Activated T-cell treated with anti-CD3 and anti-CD28 coated beads, Interleukin-2, amount 50 U/mL, for 24 hours (primary cell): Measurements from ENCODE around the gene HRCT1.

Source experiments
- DNase-seq: peaks from one replicate; pipeline ENCODE4 v3.0.0-alpha.2; 2020
- H3K27ac Mint-ChIP-seq: 2 replicates; pipeline ENCODE4 v1.8.0; 2020; ENCODE audit warnings: mild to moderate bottlenecking, mixed read lengths
- H3K27me3 Mint-ChIP-seq: 2 replicates; pipeline ENCODE4 v1.8.0; 2020; ENCODE audit warnings: mixed read lengths
- H3K36me3 Mint-ChIP-seq: 2 replicates; pipeline ENCODE4 v1.8.0; 2020; ENCODE audit warnings: low read depth, mixed read lengths
- H3K4me1 Mint-ChIP-seq: 2 replicates; pipeline ENCODE4 v1.8.0; 2020; ENCODE audit warnings: low read depth, mixed read lengths
- H3K4me3 Mint-ChIP-seq: 2 replicates; pipeline ENCODE4 v1.8.0; 2020; ENCODE audit warnings: mild to moderate bottlenecking, moderate library complexity, mixed read lengths
- H3K9me3 Mint-ChIP-seq: 2 replicates; pipeline ENCODE4 v1.8.0; 2020; ENCODE audit warnings: mixed read lengths

The HRCT1 gene

DNA sequence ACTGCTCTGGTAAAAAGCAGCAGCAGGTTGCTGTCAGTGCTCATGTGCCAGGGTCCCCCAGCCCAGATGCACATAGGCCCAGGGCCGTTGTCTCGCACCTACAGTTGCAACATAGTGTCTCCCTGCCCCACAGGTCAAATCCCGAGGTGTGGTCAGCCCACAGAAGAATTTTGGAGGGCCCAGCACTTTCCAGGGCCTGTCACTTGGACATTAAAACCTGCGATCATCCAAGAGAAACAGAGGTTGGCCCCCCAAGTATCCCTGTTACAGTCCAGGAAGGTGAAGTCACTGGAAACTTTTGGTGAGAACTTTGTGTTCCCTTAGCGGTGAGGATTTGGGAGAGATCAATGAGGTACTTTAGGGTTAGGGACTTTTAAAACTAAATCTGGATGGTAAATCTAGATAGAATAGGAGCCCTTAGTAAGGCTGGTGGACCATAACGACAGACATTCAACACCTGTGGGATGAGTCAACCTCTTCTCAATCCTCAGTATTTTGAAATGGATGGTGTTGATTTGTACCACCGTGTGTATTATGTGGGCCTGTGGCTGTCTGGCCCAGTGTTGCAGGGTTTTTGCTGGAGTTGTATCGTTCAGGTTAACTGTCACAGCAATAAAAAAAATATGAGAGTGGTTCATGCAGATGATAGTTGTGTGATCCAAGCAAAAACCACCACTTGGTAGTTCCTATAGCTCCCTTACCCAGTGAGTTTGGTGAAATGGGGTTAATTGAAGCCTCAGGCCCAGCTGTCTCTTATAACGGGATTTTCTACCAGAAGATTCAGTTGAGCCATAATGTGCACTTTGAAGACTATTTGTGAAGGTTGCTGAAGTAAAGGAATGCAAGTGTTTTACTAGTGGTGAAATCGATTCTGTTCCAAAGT, 32.7 kb downstream of the HRCT1 start:
- no peak overlapping the region for H3K27ac Mint-ChIP-seq
- H3K9me3 Mint-ChIP-seq: peaks cover 7% of the 10 kb centered on the region
- H3K4me1 Mint-ChIP-seq: peaks cover 59% of the 10 kb centered on the region
- no peaks in the 10 kb centered on the region for H3K36me3 Mint-ChIP-seq
- DNase-seq: no peak
- H3K4me3 Mint-ChIP-seq: no peak overlapping the region
- H3K27me3 Mint-ChIP-seq: no peaks in the 10 kb centered on the region

DNA sequence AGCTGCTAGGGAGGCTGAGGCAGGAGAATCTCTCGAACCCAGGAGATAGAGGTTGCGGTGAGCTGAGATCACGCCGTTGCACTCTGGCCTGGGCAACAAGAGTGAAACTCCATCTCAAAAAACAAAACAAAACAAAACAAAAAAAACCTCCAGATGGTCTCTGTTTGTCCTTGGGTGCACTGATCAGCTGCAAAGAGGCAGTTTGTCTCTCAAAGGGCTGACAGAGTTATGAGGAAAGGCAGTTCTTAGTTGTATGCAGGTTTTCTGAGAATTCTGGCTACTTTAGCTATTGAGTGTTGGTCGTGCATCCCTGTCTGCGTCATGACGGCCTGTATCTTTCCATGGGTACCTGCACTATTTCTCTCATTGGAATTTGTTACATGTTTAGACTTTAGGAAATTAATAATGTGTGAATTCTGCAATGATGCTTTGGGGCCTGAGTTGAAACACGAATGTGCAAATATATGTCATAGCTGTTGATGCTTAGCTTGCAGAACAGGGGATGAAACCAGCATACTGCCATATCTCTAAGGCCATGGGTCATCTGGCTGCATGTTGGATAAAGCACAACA, 33.8 kb downstream of the HRCT1 start:
- Mint-ChIP-seq H3K9me3 (peaks cover 7% of the 10 kb centered on the region), H3K4me1 (peaks cover 65% of the 10 kb centered on the region), H3K4me3 (no peak overlapping the region)

DNA sequence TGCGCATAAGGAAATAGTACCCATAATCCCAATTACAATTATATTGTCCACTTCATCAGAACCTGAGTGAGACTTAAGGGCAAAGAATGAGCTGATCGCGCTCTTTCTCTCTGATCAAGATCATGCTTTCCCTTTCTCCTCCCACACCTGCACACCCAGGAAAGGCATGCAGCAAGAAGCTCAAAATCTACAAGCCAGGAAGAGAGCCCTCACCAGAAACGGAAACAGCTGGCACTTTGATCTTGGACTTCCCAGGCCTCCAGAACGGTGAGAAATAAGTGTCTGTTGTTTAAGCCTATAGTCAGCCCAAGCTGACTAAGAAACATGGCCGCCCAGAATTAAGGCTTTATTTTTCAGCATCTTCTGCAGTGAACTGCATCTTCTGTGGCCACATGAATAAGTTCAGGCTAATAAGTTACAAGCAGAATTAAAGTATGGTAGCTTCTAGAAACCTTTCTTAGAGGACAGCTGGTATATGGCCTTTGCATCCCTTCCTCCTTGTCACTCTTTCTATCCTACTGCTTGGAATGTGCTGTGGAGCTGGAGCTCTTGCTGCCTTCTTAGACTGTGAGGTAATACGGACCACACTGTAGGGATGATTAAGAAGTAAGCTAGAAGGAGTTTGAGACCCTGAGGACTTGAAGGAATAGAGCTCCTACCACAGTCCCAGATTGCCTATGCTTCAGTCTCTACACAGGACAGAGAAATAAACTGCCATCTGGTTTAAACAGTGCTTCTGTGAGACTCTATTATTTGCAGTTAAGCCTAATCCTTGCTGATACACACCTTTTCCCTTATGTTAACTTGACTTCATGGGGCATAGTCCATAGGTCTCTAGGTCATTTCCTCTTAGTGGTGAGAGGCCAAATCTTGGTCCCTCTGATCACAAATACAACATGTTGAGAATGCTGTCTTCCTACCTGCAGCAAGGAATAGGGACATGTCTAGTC, 34.7 kb downstream of the HRCT1 start:
- H3K9me3 Mint-ChIP-seq: peaks cover 7% of the 10 kb centered on the region
- no peaks in the 10 kb centered on the region for H3K27me3 Mint-ChIP-seq
- H3K4me3 Mint-ChIP-seq: peak overlapping the region; percentile 11
- H3K4me1 Mint-ChIP-seq: peaks cover 74% of the 10 kb centered on the region
- DNase-seq: no peak
- H3K27ac Mint-ChIP-seq: peak overlapping the region; percentile 75
- H3K36me3 Mint-ChIP-seq: no peaks in the 10 kb centered on the region

More for the DNA sequence above, 33.8 kb downstream of the HRCT1 start:
- Mint-ChIP-seq H3K27ac (peak overlapping the region; percentile 22), H3K27me3 (no peaks in the 10 kb centered on the region), H3K36me3 (no peaks in the 10 kb centered on the region)
- DNase-seq: no peak

DNA sequence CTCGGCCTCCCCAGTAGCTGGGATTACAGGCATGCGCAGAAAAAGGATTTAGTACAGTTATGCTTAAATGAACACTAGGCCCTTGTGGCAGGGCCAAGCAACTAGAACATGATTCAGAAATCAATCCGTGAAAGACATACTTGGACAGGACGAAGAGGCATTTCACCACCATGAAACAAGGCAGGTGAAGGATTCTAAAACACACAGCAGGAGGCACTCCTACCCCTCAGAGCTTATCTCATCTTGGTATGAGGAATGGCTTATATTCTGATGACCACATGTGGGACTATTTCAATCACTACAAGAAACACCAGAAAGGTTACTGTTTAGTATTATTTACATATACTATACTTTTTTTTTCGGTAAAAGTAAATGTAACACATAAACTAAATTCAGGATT, 36.3 kb downstream of the HRCT1 start:
- Mint-ChIP-seq H3K9me3 (peaks cover 2% of the 10 kb centered on the region), H3K4me3 (no peak overlapping the region), H3K27ac (no peak overlapping the region), H3K36me3 (no peaks in the 10 kb centered on the region), H3K27me3 (no peaks in the 10 kb centered on the region), H3K4me1 (peaks cover 73% of the 10 kb centered on the region)
- DNase-seq: no peak

DNA sequence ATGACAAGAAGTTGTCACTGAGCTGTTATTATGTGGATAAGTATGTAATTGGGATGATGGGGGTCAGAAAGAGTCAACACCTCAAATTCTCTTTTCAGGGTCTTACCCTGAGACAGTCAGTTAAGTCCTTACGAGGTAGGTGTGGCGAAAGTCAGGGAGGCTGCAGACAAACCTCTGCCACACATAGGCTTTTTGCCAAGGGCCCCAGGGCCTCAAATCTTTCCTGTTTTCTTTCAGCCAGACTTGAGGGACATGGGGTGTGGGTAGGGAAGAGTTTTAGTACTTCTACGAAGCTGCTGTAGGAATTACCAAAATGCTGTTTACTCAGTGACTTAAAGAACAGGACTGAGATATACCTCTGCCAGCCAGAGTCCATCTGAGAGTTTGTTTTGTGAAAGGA, 38.2 kb downstream of the HRCT1 start:
- Mint-ChIP-seq H3K4me1 (peaks cover 63% of the 10 kb centered on the region), H3K9me3 (no peaks in the 10 kb centered on the region), H3K27ac (no peak overlapping the region), H3K27me3 (no peaks in the 10 kb centered on the region), H3K36me3 (no peaks in the 10 kb centered on the region), H3K4me3 (no peak overlapping the region)
- DNase-seq: no peak

DNA sequence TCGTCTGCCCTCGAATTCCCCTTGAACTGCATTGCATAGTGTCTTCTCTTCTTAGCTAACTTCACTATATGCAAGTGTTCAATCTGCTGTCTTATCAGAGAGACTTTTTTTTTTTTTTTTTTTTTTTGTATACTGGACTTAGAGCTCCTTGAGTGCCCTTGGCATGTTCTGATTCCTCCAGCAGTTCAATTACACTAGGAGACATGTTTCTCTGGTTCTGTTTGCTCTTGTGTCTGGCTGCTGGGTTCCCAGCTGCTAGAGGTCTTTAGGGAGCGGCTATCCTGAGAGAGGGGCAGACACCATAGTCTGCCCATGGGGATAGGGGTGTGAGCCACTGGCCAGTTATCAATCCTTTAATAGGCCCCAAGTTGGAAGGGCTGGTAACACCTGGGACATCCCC, 38.8 kb downstream of the HRCT1 start:
- Mint-ChIP-seq H3K9me3 (no peaks in the 10 kb centered on the region), H3K36me3 (no peaks in the 10 kb centered on the region), H3K4me1 (peaks cover 59% of the 10 kb centered on the region), H3K27ac (no peak overlapping the region), H3K27me3 (no peaks in the 10 kb centered on the region), H3K4me3 (no peak overlapping the region)
- DNase-seq: no peak

DNA sequence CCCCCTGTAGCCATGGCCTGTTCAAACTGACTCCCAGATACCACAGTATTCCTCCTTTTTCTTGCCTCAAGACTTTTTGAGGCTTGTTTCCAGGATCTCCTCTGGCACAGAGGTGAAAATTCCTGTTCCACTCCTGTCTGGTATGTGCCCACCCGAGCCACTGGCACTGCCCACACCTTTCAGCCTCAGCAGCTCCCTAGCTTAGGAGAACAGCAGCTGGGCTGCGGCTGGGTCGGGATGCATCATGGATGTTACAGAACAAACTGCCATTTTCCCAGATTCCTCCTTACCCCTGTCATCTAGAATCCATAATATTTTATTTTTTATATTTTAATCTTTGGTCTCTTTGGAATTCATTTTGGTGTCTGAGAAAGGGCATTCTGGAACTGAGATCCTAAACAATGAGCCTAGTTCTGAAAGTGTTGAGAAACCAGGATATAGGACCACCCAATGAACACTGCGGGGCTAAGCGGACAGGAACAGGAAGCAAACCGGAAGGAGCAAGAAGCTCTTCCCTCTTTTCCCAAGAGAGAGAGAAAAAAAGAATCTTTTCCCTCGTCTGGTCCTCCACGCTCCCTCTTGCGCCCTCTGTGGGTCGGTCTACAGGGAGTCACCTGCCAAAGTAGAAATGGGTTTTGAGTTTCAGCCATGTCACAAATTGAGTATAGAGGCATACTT, 39.5 kb downstream of the HRCT1 start:
- DNase-seq: peak; percentile 72
- Mint-ChIP-seq H3K4me1 (peaks cover 53% of the 10 kb centered on the region), H3K9me3 (no peaks in the 10 kb centered on the region), H3K27me3 (no peaks in the 10 kb centered on the region), H3K36me3 (no peaks in the 10 kb centered on the region), H3K27ac (no peak overlapping the region), H3K4me3 (no peak overlapping the region)

DNA sequence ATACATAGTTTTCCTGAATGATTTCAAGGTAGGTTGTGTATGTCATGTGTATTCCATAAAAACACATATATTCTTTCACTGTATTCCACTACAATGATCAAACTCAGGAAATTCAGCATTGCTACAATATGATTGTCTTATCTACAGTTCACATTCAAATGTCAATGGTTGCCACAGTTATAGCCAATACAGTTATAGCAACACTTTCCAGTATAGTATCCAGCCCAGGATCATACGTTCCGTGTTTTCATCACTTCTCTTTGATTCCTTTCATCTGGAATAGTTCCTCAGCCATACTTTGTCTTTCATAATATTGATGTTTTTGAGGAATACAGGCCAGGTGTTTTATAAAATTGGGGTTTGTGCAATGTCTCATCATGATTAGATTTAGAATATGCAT, 42.4 kb downstream of the HRCT1 start:
- no peaks in the 10 kb centered on the region for H3K36me3 Mint-ChIP-seq
- no peak overlapping the region for H3K4me3 Mint-ChIP-seq
- no peaks in the 10 kb centered on the region for H3K9me3 Mint-ChIP-seq
- peaks cover 30% of the 10 kb centered on the region for H3K4me1 Mint-ChIP-seq
- no peaks in the 10 kb centered on the region for H3K27me3 Mint-ChIP-seq
- DNase-seq: no peak
- no peak overlapping the region for H3K27ac Mint-ChIP-seq

DNA sequence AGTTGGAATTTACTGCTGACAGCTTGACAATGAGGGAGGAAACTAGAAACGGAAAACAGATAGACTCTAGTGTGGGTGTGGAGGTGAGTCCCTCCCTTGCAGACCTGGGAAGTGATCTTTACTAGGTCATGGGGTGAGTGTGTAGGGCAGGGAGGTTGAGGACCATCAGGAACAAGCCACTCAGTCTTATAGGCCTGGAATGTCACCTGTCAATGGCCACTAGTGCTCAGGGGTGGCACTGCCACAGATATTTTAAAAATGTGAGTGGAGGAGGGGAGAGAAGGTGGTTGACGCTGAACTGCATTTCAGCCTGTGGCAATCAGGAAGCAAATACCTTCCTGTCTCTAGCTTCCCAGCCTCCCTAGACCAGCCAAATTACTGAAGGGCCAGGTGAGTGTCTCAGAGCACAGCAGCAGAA, 42.9 kb downstream of the HRCT1 start:
- Mint-ChIP-seq H3K27ac (no peak overlapping the region), H3K36me3 (no peaks in the 10 kb centered on the region), H3K9me3 (no peaks in the 10 kb centered on the region), H3K4me1 (peaks cover 27% of the 10 kb centered on the region), H3K27me3 (no peaks in the 10 kb centered on the region), H3K4me3 (no peak overlapping the region)
- DNase-seq: no peak

DNA sequence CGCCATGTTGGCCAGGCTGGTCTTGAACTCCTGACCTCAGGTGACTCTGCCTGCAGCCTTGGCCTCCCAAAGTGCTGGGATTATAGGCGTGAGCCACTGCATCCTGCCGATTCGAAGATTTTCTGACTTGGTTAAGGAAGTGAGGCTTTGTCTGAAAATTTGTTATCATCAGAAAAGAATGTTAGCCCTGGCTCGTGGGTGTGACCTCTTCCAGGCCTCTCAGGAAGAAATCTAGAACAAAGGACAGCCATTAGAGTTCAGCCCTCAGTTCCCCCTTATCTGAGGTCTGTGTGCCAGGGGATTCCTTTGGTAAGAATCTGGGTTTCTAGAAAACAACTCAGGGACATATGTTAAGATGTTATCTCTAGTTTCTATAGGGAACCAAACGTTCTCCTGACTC, 45.7 kb downstream of the HRCT1 start:
- no peaks in the 10 kb centered on the region for H3K9me3 Mint-ChIP-seq
- no peak overlapping the region for H3K4me3 Mint-ChIP-seq
- no peak overlapping the region for H3K27ac Mint-ChIP-seq
- no peak for DNase-seq
- no peaks in the 10 kb centered on the region for H3K36me3 Mint-ChIP-seq
- peaks cover 12% of the 10 kb centered on the region for H3K4me1 Mint-ChIP-seq
- H3K27me3 Mint-ChIP-seq: peaks cover 3% of the 10 kb centered on the region

DNA sequence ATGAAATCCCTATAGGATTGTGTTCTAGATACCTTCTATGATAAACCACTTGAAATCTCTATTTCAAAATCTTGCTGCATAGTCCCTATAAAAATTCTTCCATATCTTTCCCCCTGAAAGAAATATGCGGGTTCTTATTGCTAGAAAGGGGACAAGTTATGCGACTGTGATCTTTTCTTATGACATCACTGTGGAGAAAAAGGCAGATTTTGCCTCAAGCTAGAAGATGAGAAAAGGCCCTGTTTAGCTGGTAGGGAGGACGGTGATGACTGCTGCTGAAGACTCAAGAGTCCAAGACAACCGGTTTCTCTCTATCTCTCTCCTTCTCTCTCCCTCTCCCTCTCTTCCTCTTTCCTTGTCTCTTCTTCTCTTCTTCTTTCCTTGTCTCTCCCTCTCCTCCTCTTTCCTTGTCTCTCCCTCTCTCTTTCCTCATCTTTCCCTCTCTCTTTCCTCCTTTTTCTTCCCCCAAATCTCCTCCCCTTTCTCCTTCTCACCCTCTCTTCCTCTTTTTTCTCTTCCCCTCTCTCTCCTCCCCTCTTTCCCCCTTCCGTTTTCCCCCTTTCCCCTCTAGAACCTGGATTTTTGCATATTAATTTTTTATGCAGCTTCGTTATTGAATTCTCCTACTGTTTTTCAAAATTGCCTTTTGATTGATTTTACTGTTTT, 46.7 kb downstream of the HRCT1 start:
- no peak overlapping the region for H3K27ac Mint-ChIP-seq
- H3K27me3 Mint-ChIP-seq: peaks cover 3% of the 10 kb centered on the region
- H3K4me1 Mint-ChIP-seq: peaks cover 12% of the 10 kb centered on the region
- no peak for DNase-seq
- H3K4me3 Mint-ChIP-seq: no peak overlapping the region
- H3K36me3 Mint-ChIP-seq: no peaks in the 10 kb centered on the region
- H3K9me3 Mint-ChIP-seq: no peaks in the 10 kb centered on the region

DNA sequence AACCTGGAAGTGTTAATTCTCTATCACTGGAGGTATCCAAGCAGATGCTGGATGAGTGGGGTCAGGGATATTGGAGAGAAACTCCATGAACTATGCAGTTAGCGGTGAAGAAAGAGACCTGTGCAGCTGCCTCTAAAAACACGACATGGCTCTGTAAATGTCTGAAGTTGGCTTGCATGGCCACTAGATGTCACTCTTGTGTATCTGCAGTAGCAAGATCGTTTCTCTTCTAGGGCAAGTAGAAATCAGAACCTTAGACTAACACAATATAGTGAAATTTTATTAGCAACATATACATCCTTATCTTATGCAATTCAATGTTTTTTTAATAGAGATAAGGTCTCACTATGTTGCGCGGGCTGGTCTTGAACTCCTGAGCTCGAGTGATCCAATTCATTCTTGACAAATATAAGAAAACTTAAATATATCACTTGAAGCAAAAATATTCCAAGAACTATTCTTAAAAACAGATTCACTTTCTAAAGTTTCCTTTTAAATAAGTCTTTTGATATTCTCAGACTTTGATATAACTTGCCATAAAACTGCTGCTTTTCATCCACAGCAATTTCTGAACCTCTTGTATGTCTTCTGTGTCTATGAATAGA, 49.0 kb downstream of the HRCT1 start:
- Mint-ChIP-seq H3K9me3 (no peaks in the 10 kb centered on the region), H3K4me3 (no peak overlapping the region), H3K36me3 (no peaks in the 10 kb centered on the region), H3K27me3 (peaks cover 3% of the 10 kb centered on the region), H3K27ac (no peak overlapping the region), H3K4me1 (peaks cover 4% of the 10 kb centered on the region)
- no peak for DNase-seq

DNA sequence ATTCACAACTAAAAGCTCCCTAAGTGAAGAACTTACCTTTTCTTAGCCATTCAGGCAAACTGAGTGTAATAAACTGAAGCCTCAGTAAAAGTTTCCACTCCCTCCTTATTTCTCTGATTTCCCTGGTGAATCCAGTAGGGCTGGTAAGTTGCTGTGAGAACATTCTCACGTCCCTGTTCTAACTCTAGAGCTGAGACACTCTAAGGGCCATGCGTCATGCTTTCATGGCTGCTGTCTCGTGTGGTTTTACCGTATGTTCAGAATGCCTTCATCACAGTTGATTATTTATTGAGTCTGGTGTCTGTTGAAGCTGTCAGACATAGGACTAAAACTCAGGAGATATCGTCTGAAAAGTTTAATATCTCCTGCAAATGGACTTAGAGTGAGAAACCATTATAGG, 50.6 kb downstream of the HRCT1 start:
- H3K9me3 Mint-ChIP-seq: no peaks in the 10 kb centered on the region
- H3K4me3 Mint-ChIP-seq: no peak overlapping the region
- H3K36me3 Mint-ChIP-seq: no peaks in the 10 kb centered on the region
- H3K4me1 Mint-ChIP-seq: peaks cover 4% of the 10 kb centered on the region
- peaks cover 3% of the 10 kb centered on the region for H3K27me3 Mint-ChIP-seq
- H3K27ac Mint-ChIP-seq: no peak overlapping the region
- no peak for DNase-seq
